H1 (cell line): ENCODE data around the gene SND1.

Experiments
- CHD2 ChIP-seq: IDR thresholded peaks from 2 replicates; pipeline ENCODE4 v1.6.1; 2012; ENCODE audit warnings: low read length, improper control_type of control experiment
- EZH2 ChIP-seq: fragments of 200-600 bp; sonication (generic); IDR thresholded peaks from 2 replicates; pipeline ENCODE4 v1.7.1; 2012; ENCODE audit warnings: low read depth, mild to moderate bottlenecking, moderate library complexity, low read length, inconsistent platforms; ENCODE audit not compliant: severe bottlenecking
- POLR2AphosphoS5 ChIP-seq: IDR thresholded peaks from 2 replicates; pipeline ENCODE4 v1.6.1; 2011; ENCODE audit warnings: low read depth, low read length
- RFX5 ChIP-seq: IDR thresholded peaks from 2 replicates; pipeline ENCODE4 v1.6.1; 2011; ENCODE audit warnings: low read depth, low read length, improper control_type of control experiment, borderline replicate concordance
- TBP ChIP-seq: IDR thresholded peaks from 2 replicates; pipeline ENCODE4 v1.6.1; 2011; ENCODE audit warnings: low read depth, low read length, improper control_type of control experiment
- YY1 ChIP-seq: IDR thresholded peaks from 2 replicates; pipeline ENCODE4 v1.6.1; 2011; ENCODE audit warnings: low read depth, mild to moderate bottlenecking, low read length
- TF ChIP-seq, protein P1 (sequence below), 3 experiments: IDR thresholded peaks; 1 replicate in 2 of 3; 2 replicates in 1 of 3; pipeline versions ENCODE4 v1.5.1 to v1.6.1; 2011; ENCODE audit warnings: low read length in 3 of 3, mild to moderate bottlenecking in 3 of 3, inconsistent platforms in 2 of 3, low read depth in 1 of 3, moderate library complexity in 1 of 3; ENCODE audit not compliant: insufficient read depth in 1 of 3; ENCODE audit errors: control extremely low read depth in 1 of 3
- TF ChIP-seq, protein P2 (sequence below): IDR thresholded peaks from 2 replicates; pipeline ENCODE4 v1.6.1; 2012; ENCODE audit warnings: inconsistent platforms

DNA sequence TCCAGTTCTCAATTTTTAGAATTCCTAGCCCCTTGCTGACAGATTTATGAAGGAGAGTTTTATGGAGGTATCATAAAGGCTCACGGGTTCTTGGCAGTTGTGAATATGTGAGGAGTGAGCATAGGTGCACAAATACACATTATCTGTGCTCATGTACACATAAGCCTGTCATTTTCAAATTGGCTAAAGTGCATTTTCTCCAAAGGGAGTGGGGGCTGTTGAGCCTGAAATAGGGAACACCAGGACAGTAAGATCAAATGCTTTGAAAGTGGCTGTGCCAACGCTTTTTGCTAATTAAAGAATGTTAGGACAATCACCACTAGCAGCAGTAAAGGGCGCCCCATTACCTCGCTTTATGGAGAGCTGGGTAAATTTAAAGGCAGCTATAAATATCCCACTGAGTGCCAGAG is 387.6 kb downstream of the SND1 start:
- TF ChIP-seq, protein P1, sequence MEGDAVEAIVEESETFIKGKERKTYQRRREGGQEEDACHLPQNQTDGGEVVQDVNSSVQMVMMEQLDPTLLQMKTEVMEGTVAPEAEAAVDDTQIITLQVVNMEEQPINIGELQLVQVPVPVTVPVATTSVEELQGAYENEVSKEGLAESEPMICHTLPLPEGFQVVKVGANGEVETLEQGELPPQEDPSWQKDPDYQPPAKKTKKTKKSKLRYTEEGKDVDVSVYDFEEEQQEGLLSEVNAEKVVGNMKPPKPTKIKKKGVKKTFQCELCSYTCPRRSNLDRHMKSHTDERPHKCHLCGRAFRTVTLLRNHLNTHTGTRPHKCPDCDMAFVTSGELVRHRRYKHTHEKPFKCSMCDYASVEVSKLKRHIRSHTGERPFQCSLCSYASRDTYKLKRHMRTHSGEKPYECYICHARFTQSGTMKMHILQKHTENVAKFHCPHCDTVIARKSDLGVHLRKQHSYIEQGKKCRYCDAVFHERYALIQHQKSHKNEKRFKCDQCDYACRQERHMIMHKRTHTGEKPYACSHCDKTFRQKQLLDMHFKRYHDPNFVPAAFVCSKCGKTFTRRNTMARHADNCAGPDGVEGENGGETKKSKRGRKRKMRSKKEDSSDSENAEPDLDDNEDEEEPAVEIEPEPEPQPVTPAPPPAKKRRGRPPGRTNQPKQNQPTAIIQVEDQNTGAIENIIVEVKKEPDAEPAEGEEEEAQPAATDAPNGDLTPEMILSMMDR (IDR thresholded peaks at IDR 0.05; ENCODE audit: control extremely low read depth in 1 of 3, insufficient read depth in 1 of 3, low read depth in 1 of 3, low read length in 3 of 3), result no peak
- TF ChIP-seq YY1, result no peak
- TF ChIP-seq POLR2AphosphoS5, result no peak
- no peak for TF ChIP-seq CHD2
- no peak for TF ChIP-seq TBP
- TF ChIP-seq, protein P2, sequence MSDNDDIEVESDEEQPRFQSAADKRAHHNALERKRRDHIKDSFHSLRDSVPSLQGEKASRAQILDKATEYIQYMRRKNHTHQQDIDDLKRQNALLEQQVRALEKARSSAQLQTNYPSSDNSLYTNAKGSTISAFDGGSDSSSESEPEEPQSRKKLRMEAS, result no peak
- TF ChIP-seq EZH2, result no peak
- TF ChIP-seq RFX5, result no peak
